GDM1 (cell line): ENCODE data around the gene SVBP.
"Not testable (repeated sequence)": the region's sequence is repeated elsewhere in the genome, so short reads cannot be mapped to it uniquely, and the experiment has no call there.

ENCODE experiments used
- DNase-seq: peaks from one replicate; lab custom pipeline; 2025; lab: John Stamatoyannopoulos, UW

The SVBP gene

GRCh38 chr1:42841440-42842147, 24.4 kb upstream of the SVBP start:
- no peak for DNase-seq

DNA sequence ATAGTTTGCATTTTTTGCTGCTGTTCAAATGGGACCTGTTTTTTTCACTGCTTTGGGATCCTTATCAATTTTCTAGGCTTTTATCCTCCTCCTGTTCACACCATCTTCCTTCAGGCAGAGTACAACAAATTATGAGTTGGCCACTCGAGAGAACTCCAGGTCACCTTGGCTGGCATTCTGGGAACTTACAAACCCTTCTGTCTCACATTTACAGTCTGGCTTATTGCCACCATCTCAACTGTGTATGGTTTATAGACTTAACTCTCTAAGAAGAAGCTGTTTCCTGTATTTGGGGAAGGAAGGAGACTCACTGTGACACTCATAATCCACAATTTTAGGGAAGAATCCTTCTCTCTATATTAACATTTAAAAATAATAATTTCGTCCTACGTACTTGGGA, 23.8 kb upstream of the SVBP start:
- no peak for DNase-seq

GRCh38 chr1:42838482-42839190, 21.4 kb upstream of the SVBP start:
- DNase-seq: no peak

DNA sequence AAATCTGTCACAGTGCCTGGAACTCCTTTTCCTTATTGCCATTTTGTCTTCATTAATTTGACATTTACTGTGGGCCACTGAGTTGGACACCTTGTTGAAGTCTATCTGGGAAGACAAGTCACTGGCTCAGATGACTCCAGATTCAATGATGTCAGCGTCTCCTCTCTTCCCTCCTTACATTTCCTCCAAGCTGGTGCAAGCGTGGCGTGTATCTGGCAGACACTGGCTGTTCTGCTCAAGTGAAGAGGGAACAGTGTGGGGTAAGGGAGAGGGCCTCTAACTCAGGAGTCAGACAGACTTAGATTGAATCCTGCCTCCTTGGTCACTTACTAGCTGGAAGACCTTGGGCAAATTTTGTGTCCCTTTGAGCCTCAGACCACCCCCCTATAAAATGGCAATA, 20.5 kb upstream of the SVBP start:
- DNase-seq: no peak

DNA sequence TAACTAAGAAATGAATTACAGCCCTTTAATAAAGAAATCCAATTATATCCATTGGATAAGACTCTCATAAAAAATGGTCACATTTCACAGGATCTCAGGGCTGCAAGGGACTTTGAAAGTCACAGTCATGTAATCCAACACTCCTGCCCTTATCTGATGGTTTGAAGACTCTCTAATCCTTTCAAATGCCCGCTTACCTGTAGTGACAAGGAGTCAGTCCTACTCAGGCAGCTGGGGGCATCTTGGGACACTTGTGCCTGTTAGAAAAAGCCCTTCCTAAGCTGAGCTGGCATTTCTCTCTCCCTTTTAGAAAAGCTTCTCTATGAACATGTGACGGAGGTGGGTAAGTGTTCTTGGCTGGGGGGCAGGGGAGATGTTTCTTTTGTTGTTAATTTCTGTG, 18.2 kb upstream of the SVBP start:
- DNase-seq: no peak

DNA sequence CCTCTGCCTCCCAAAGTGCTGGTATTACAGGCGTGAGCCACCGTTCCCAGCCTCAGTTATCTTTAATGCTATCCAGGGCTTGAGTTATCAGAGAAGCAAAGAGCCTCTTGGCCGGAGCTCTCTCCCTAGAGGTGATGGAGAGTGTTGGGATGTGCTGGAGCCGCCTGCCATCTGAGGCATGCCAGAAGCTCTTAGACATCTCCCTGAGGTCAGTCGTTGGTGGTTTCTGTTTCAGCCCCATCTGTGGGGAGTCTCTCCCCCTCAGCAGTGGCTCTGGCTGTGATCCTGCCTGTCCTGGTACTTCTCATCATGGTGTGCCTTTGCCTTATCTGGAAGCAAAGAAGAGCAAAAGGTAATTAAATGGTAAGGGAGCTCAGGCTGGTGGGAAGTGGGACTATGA, 17.6 kb upstream of the SVBP start:
- DNase-seq: no peak

DNA sequence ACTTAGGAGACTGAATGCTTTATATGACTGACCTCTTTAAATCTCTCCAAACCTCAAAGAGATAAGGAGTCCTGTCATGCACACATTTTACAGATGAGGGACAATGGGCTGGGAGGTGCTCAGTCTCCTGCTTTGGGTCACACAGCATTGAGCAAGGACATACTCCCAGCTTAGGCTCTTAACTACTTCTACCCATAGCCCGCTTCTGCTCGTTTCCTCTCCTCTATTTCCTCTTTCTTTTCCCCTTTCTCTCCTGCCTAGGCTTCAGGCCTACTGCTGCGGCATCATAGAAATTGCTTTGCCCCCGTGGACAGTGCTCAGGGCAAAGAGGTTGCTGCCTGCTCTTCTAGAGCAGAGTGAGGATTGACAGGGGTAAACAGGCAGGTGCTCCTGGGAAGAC, 16.8 kb upstream of the SVBP start:
- DNase-seq: no peak

DNA sequence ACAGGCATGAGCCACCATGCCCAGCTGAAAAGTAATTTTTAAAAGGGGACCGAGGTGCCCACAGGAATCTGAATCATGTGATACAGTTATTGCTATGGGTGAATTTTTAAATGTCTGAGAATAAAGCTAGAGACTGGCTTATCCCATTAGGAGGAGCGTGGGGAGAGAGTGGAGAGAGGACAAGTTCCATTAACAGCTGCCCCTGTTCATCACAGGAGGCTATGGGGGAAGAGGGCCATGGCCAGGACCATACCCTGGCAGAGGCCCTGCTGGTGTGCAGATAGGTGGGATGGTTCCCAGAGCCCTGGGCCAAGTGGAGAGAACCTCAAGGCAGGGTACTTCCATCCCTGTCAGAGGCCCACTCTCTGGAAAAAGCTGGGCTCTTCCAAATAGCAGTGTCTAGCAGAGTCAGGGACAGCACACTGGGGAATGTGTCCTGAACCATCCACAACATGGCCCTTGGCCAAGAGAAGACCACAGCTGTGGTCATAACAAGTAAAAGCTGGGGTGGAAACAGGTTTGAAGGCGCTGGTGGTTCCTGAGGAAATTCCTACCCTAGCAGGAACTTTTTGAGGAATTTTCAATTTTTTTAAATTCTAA, 15.5 kb upstream of the SVBP start:
- no peak for DNase-seq

DNA sequence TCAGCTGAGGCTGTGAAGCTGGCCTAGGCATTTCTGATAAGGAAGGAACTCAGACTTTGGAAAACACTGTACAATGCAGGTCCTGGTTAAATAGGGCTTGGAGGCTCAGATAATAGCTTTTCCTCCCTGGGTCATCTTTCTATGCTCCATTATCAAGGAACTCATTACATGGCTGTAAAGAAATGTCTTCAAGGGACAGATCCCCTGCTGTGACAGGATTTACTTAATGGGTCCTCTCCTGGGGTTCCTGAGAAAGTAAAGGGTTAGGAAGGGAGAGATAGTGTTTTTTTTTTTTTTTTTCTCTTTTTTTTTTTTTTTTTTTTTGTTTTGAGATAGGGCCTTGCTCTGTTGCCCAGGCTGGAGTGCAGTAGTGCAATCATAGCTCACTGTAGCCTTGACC, 14.1 kb upstream of the SVBP start:
- no peak for DNase-seq

DNA sequence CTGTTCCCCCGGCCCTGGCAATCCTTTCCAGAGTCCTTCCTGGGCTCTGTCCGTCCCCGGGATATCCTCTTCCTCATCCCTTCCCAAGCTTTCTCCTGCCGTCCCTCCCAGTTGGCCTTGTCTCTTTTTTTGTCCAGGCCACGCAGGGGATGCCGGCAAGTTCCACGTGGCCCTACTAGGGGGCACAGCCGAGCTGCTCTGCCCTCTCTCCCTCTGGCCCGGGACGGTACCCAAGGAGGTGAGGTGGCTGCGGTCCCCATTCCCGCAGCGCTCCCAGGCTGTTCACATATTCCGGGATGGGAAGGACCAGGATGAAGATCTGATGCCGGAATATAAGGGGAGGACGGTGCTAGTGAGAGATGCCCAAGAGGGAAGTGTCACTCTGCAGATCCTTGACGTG, 13.4 kb upstream of the SVBP start:
- no peak for DNase-seq

- no peak for DNase-seq
These were observed 8.0 kb upstream of the SVBP start for GRCh38 chr1:42825036-42825851.

- no peak for DNase-seq
These were observed 7.4 kb upstream of the SVBP start for GRCh38 chr1:42824481-42825035.

- DNase-seq: no peak
These were observed 5.7 kb upstream of the SVBP start for GRCh38 chr1:42822800-42823392.

- no peak for DNase-seq
These were observed 4.5 kb upstream of the SVBP start for GRCh38 chr1:42821690-42822089.

GRCh38 chr1:42820813-42821212, 3.6 kb upstream of the SVBP start:
- DNase-seq: no peak

DNA sequence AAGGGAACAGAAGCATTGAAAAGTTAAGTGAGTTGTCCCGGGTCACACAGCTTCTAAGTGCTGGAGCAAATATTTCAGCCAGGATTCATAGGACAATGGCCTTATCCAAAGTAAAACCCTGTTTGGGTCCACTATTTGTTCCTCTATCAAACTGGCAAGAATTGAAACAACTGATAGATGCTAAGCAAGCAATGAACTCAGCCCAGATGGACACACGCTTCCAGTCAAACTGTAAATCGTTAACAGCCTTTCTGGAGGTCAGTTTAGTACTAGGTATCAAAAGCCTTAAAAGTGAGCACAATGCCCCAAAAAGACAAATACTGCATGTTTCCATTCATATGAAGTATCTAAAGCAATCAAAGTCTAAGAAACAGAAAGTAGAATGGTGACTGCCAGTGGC, 779 bp upstream of the SVBP start:
- DNase-seq: no peak

GRCh38 chr1:42817440-42817767, 207 bp upstream of the SVBP start:
- no peak for DNase-seq

DNA sequence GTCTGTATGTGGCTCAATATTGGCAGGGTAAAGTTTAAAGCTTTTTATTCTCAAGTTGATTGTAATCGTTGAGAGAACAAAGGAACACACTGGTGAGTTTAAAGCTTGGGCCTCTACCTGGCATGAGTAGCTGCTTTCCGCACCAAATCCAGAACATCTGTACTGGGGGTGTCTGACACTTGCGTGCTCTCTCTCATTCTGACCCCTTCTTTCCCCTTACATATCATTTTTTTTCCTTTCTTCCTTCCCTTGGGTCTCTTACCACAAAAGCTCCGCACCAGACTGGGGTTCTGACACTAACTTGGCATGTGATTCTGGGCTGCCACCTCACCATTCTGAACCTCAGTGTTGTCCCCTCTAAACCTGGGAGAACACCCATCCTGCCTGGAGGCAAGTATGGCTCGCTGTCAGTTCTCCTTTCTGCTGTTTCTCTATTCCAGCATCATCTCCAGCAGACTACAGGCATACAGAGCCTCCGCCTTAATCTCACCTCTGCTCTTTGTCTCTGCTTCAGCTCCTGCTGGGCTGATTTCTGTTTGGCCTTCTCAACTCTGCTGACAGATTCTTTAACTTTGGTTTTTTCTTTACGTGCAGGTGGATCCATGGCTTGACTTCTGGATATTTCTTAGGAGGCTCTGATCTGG, 1.1 kb downstream of the SVBP start:
- no peak for DNase-seq

GRCh38 chr1:42814815-42815214, 2.4 kb downstream of the SVBP start:
- DNase-seq: not testable (repeated sequence)

DNA sequence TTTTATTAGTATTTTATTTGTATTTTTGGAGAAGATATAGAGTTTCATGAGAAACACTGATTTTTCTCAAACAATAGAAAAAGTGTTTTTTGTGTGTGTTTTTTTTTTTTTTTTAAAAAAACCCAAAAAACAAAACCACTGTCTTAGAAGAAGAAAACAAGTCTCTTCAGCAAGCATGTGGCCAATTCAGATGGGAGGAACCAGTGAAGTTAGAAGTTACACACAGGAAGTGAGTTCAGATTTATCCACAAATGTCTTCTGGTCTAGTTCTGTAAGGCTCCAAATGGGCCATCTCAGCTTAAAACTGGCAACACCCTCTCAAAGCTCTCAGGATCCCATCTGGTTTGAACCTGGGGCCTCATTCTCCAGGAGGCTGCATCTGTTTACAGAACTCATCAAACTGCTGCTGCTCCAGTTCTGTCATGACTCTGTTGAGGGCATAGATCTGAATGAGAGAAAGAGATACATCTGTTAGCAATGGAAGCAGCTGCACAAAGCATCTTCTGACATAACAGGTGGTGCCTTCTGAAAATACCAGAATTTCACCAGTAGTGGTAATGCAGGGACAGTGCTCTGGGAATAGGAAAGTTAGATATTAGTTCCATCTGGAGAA, 10.0 kb downstream of the SVBP start:
- no peak for DNase-seq

- DNase-seq: no peak
These were observed 10.6 kb downstream of the SVBP start for GRCh38 chr1:42806593-42806992.
